Stimulated activated CD4-positive, alpha-beta T cell treated with anti-CD3 and anti-CD28 coated beads, Interleukin-4, amount 100 ng/mL, for 1 hour (primary cell): ENCODE results near the gene OR10A3.
"Not testable (repeated sequence)": the region's sequence is repeated elsewhere in the genome, so short reads cannot be mapped to it uniquely, and the experiment has no call there.

Experiments used
- DNase-seq: peaks from one replicate; pipeline ENCODE4 v3.0.0-alpha.2; 2020

The OR10A3 gene

GRCh38 chr11:7941608-7942007 is at the start of gene OR10A3:
TSS of gene OR10A3 (minus strand) at chr11:7941708. CDS start at chr11:7939520, 2,188 bp downstream.
- no peak for DNase-seq

DNA sequence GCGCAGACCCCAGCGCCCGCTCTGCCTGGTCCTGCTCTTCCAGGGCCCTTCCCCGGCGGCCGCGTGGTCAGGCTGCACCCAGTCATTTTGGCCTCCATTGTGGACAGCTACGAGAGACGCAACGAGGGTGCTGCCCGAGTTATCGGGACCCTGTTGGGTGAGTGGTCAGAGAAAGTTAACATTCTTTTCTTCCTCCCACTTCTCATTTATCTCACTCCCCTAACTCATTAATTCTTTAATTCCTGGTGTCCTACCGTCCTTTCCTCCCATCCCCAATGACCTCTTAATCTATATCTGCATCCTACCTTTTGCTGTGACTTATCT is 46.0 kb upstream of the OR10A3 start:
- not testable (repeated sequence) for DNase-seq

GRCh38 chr11:7986768-7987559 is 45.5 kb upstream of the OR10A3 start, which contains the start of gene EIF3F:
TSS of gene EIF3F (plus strand) at chr11:7987337. CDS start at chr11:7987353, 16 bp downstream.
- DNase-seq, result peak; percentile 82

DNA sequence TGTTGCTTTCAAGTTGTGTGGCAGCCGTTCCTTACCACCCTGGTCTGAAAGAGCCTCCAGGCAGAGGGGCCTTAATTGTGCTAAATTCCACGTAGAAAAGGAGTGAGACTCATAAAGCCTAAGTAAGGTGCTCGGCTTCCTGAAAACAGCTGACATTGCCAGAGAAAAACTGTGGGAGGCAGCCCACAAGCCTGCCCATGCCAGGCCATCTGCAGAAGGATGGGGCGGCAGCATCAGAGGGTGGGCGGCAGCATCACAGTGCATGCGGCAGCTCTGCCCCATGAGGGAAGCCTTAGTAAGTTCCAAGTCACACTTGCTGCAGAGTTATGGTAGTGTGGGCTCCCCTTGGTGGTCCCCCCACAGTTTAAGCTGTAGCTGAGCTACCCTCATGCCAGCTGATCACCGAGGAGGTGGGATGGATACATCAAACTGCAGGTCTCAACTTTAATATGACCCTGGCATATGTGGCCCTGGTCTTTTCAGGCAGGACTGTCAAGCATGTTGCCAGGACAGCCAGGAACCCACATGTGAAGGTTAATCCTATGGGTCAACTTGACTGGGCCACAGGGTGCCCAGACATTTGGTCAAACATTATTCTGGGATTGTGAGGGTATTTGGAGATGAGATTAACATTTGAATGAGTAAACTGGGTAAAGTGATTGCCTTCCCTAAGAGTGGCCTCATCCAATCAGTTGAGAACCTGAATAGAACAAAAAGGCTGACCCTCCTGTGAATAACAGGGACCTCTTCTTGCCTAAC is 42.5 kb upstream of the OR10A3 start:
- no peak for DNase-seq

DNA sequence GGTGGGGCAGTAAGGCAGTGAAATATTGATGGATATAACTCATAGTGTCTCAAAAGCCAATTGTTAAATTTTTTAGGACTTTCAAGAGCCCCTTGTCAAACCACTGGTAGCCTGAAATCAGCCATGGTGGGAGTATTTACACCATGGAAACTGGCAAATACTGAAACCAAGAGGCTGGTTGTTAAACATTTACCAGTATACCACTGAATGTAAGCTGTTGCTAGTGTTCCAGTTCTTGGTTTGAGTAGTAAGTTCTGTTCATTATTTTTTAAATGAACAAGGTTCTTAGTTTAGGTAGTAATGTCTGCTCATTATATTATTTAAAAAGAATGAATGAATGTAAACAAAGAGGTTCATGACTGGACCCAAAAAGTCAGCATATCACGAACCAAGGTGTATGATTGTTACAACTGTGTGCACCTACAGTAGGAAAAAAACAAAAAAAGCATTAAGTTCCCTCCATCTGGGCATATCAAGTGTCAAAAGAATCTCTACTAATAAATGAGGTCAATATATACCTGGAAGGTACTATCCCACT is 41.1 kb upstream of the OR10A3 start:
- no peak for DNase-seq

DNA sequence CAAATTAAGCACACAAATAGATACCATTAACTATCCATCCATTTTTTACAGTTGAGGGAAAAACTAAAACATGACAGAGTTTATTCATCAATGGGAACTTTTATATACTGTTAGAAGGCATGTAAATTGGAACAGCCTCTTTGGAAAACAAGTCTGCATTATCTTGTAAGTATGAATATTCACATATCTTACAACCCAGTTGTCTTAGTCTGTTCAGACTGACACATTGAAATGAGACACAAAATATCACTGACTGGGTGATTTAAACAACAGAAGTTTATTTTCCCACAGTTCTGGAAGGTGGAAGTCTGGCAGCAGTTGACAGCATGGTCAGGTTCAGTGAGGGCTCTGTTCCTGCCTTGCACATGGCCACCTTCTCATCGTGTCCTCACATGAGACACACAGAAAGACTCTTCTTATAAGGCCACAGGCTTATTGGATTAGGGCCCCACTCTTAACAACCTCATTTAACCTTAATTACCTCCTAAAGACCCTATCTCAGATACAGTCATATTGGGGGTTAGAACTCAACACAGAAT is 40.2 kb upstream of the OR10A3 start:
- no peak for DNase-seq

- DNase-seq, result no peak
These were observed 35.9 kb upstream of the OR10A3 start for GRCh38 chr11:7977232-7977917.

DNA sequence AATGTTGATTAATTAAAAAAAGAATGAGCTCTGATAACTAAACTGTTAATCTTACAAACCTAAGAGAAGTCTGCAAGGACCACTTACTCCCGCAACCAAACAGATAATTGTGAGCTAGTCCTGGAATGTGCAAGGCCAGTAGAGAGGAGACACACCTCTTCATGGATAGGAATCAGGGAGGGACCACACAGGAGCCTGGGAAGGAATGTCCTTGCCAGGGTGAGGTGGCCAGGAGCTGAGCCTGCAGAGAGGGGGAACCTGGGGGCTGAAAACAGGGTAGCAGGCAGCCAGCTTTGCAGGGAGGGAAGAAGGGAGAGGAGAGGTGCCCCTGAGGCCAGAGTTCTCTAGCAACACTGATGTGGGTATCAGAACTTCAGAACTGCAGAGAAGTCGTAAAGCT is 33.2 kb upstream of the OR10A3 start:
- no peak for DNase-seq

DNA sequence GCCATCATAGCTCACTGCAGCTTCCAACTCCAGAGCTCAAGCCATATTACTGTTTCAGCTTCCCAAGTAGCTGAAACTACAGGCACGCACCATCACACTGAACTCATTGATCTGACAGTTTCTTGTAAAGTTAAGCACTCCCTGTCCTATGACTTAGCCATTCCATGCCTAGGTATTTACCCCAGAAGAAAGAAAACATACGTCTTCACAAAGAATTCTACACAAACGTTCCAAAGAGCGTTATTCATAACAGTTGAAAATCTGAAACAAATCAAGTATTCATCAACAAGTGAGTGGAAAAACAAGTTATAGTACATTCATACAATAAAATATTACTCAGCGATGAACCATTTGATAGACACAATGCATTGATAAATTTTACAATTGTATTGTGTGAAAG is 31.5 kb upstream of the OR10A3 start:
- DNase-seq, result no peak

GRCh38 chr11:7971846-7972245 is 30.3 kb upstream of the OR10A3 start:
- DNase-seq, result no peak

DNA sequence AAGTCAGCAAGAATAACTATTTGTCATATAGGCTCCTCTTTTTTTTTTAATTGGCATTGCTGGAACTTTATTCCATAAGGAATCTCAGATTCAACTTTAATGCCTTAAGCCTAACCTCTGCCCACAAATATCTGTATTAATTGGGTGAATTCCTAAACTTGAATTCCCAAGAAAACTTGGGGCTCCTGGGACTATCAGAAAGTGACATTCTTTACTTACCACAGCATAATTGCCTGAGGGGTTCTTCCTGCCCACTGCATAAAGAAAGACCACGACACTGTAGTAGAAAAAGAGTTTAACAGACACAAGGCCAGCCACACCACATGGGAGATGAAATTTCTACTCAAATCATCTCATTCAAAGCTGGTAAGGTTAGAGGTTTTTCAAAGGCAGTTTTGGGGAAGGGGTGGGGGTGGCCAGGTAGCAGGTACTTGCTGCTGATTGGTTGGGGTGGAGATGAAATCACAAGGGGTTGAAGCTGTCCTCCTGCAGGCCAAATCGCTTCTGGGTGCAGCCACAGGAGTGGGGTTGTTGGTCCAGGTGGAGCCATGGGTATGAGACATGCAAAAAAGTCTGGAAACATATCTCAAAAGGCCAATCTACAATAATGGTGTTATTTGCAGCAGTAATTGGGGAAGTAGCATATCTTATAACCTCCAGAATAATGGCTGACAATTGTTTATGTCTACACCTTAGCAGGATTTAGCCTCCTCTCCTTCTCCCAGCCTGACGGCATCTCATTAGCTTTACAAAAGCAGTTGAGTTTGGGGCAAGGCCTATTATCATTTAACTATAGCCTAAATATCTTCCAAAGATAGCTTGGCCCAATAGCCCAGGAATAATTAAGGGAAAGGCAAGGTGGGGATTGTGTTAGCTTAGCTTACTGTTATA is 28.5 kb upstream of the OR10A3 start:
- no peak for DNase-seq

DNA sequence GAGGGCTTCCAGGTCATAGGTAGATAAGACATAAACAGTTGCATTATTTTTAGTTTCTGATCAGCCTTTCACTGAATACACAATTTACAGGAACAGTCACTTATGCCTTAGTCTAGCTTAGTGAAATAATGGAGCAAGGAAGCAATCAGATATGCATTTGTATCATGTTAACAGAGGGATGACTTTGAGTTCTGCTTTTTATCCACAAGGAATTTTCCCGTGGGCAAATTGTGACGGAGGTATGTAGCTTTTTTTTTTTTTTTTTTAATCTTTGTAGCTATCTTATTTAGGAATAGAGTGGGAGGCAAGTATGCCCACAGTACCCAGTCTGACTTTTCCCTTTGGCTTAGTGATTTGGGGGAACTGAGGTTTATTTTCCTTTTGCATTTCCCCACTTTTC is 27.2 kb upstream of the OR10A3 start:
- no peak for DNase-seq

DNA sequence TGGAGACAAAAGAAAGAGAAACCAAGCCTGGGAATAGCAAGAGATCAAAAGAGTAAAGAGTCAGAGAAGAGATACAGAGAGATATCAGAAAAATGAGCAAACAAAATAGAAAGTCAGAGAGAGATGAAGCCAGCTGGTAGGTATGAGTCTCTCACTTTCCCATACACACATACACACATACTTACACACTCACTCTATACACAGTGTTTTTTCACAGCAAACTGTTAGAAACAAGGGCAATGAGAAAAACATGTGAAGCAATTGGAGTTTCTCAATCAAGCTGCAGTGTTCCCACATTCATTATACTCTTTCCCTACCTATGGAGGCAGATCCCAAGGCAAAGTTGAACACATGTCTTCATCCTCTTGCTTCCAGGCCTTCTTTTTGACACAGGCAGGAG is 26.3 kb upstream of the OR10A3 start:
- no peak for DNase-seq

- no peak for DNase-seq
These were observed 25.6 kb upstream of the OR10A3 start for GRCh38 chr11:7967097-7967496.

- no peak for DNase-seq
These were observed 23.9 kb upstream of the OR10A3 start, which contains the start of gene NLRP10 for GRCh38 chr11:7965386-7965785. TSS of gene NLRP10 (minus strand) at chr11:7965447. CDS start at chr11:7963495, 1,952 bp downstream.

- no peak for DNase-seq
These were observed 23.4 kb upstream of the OR10A3 start for GRCh38 chr11:7964873-7965272.

- no peak for DNase-seq
These were observed 22.8 kb upstream of the OR10A3 start for GRCh38 chr11:7964261-7964660.

- DNase-seq, result no peak
These were observed 13.7 kb upstream of the OR10A3 start for GRCh38 chr11:7955191-7955590.

GRCh38 chr11:7949934-7950333 is 8.4 kb upstream of the OR10A3 start:
- no peak for DNase-seq

DNA sequence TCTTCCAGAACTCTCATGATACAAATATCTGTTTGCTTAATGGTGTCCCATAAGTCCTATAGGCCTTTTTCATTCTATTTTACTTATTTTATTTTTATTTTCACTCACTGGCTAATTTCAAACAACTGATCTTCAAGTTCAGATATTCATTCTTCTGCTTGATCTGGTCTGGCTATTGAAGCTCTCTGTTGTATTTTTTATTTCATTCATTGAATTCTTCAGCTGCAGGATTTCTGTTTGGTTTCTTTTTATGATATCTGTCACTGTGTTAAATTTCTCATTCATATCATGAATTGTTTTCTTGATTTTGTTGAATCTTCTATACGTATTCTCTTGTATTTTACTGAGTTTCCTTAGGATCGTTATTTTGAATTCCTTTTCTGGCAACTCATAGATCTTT is 2.6 kb upstream of the OR10A3 start:
- DNase-seq, result no peak

GRCh38 chr11:7941146-7941545 is 362 bp downstream of the OR10A3 start:
- DNase-seq, result no peak

- DNase-seq, result no peak
These were observed 4.9 kb downstream of the OR10A3 start for GRCh38 chr11:7936615-7937014.
